Activated CD4-positive, alpha-beta T cell treated with anti-CD3 and anti-CD28 coated beads, Interleukin-2, amount 50 U/mL, for 4 hours (primary cell): ENCODE results near the gene OXCT1.
"Not testable (repeated sequence)": the region's sequence is repeated elsewhere in the genome, so short reads cannot be mapped to it uniquely, and the experiment has no call there.

Experiments used
- DNase-seq, 2 experiments: peaks; one replicate each; pipeline ENCODE4 v3.0.0-alpha.2; 2020

Gene OXCT1

GRCh38 chr5:41871852-41872251 lies 1.6 kb upstream of the OXCT1 start:
- DNase-seq, result no peak

- no peak for DNase-seq
Observed at GRCh38 chr5:41870627-41871048, 413 bp upstream of the OXCT1 start.

GRCh38 chr5:41869151-41869723 lies 988 bp downstream of the OXCT1 start:
- DNase-seq, result no peak

GRCh38 chr5:41863871-41864486 lies 6.2 kb downstream of the OXCT1 start:
- no peak for DNase-seq

GRCh38 chr5:41858890-41859289 lies 11.3 kb downstream of the OXCT1 start:
- DNase-seq, result no peak

- no peak for DNase-seq
Observed at GRCh38 chr5:41857989-41858388, 12.2 kb downstream of the OXCT1 start.

GRCh38 chr5:41856644-41857491 lies 13.4 kb downstream of the OXCT1 start:
- DNase-seq, result peak; percentile 37 to 38

- no peak for DNase-seq
Observed at GRCh38 chr5:41852293-41852692, 17.9 kb downstream of the OXCT1 start.

- no peak for DNase-seq
Observed at GRCh38 chr5:41851116-41851515, 19.1 kb downstream of the OXCT1 start.

- DNase-seq, result no peak
Observed at GRCh38 chr5:41848983-41849382, 21.2 kb downstream of the OXCT1 start.

GRCh38 chr5:41845751-41846150 lies 24.5 kb downstream of the OXCT1 start:
- DNase-seq, result not testable (repeated sequence)

- no peak for DNase-seq
Observed at GRCh38 chr5:41844502-41844901, 25.7 kb downstream of the OXCT1 start.

GRCh38 chr5:41843456-41844370 lies 26.5 kb downstream of the OXCT1 start:
- DNase-seq, result no peak

GRCh38 chr5:41842777-41843176 lies 27.4 kb downstream of the OXCT1 start:
- DNase-seq, result no peak

- no peak for DNase-seq
Observed at GRCh38 chr5:41841325-41841724, 28.9 kb downstream of the OXCT1 start.

- no peak for DNase-seq
Observed at GRCh38 chr5:41840251-41840650, 30.0 kb downstream of the OXCT1 start.

GRCh38 chr5:41837793-41838192 lies 32.4 kb downstream of the OXCT1 start:
- no peak for DNase-seq

- DNase-seq, result no peak
Observed at GRCh38 chr5:41835645-41836044, 34.6 kb downstream of the OXCT1 start.

- DNase-seq, result no peak
Observed at GRCh38 chr5:41834506-41834905, 35.7 kb downstream of the OXCT1 start.

GRCh38 chr5:41832430-41832829 lies 37.8 kb downstream of the OXCT1 start:
- no peak for DNase-seq

- DNase-seq, result no peak
Observed at GRCh38 chr5:41831155-41831554, 39.1 kb downstream of the OXCT1 start.

GRCh38 chr5:41827792-41828191 lies 42.4 kb downstream of the OXCT1 start:
- no peak for DNase-seq

- DNase-seq, result no peak
Observed at GRCh38 chr5:41822036-41822435, 48.2 kb downstream of the OXCT1 start.
